CD4-positive, alpha-beta T cell treated with Interleukin-10 for 1 hour (primary cell): ENCODE measurements around the gene BCAR3.
"Not testable (repeated sequence)": the region's sequence is repeated elsewhere in the genome, so short reads cannot be mapped to it uniquely, and the experiment has no call there.

Source experiments
- DNase-seq: peaks from one replicate; pipeline ENCODE4 v3.0.0-alpha.2; 2020

The BCAR3 gene

DNA sequence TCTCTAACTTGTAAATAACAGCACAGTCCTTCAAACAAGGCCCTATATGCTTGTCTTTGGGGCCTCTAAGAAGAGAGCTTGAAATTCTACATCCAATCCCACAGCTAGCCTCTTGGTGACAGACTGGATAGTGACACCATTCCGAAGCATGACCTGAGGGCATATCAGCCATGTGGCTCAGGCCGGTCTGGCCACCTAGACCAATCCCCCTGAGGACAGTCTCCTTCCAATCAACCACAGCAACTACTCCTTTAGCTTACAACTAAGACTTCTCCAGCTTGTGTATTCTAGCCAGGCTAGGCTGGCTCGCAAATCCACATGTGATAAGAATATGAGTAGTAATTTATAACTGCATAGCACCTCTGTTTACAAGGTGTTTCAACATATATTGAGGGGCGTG lies 14.0 kb downstream of the BCAR3 start:
- no peak for DNase-seq

- no peak for DNase-seq
Measured at GRCh38 chr1:93666613-93667384, 14.8 kb downstream of the BCAR3 start.

GRCh38 chr1:93665015-93665414 lies 16.6 kb downstream of the BCAR3 start:
- DNase-seq: no peak

GRCh38 chr1:93663208-93663614 lies 18.4 kb downstream of the BCAR3 start:
- no peak for DNase-seq

GRCh38 chr1:93662481-93663207 lies 19.0 kb downstream of the BCAR3 start:
- no peak for DNase-seq

DNA sequence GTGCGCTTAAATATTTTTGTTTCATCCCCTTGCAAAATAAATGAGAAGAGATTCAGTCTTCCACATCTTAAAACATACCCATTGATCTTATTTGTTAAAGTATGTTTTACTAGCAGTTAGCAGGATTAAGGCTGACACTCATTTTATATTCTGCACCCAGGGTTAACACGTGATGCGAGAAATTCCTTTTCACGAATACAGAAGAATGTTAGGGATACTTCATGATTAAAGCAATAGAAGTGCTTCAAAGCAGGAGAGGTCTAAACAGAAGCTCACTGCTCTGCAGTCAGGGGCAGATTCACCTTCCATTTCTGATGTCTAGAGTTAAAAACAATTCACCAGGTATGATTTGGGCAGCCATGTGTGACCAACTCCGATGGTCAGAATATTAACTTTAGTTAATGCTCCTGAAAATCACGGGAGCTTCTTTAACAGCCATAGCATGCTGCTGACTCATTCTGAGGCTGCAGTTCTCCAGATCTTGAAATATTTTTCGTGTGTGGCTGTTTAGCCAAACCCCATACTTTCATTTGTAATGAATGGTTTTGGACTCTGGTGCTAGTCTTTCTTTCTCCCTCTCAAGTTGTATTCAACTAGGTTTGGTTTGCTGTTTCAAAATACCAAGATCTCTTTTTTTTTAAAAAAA lies 19.7 kb downstream of the BCAR3 start:
- no peak for DNase-seq

- not testable (repeated sequence) for DNase-seq
Measured at GRCh38 chr1:93661341-93661740, 20.3 kb downstream of the BCAR3 start.

- no peak for DNase-seq
Measured at GRCh38 chr1:93659822-93660503, 21.7 kb downstream of the BCAR3 start.

DNA sequence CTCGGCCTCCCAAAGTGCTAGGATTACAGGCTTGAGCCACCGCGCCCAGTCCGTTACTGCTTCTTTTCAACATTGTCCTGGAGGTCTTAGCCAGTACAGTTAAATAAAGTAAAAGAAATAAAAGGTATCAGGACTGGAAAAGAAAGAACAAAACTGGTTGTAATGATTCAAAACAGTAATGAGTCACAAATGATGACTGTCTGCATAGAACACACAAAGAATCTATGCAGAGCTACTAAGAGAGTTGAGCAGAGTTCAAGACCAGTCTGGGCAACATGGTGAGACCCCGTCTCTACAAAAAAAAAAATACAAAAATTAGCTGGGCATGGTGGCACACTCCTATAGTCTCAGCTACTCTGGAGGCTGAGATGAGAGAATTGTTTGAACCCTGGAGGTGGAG lies 23.4 kb downstream of the BCAR3 start:
- DNase-seq: no peak

DNA sequence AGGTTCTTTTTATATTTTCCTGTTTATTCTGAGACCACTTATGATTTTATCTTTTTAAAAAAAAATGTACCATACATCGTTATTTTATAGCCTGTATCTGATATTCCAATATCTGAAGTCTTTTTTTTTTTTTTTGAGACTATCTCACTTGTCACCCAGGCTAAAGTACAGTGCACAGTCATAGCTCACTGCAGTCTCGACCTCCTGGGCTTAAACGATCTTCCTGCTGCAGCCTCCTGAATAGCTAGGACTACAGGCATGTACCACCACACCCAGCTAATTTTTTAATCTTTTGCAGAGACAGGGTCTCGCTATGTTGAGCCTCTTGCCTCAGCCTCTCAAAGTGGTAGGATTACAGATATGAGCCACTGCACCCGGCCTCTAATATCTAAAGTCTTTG lies 25.1 kb downstream of the BCAR3 start:
- no peak for DNase-seq

DNA sequence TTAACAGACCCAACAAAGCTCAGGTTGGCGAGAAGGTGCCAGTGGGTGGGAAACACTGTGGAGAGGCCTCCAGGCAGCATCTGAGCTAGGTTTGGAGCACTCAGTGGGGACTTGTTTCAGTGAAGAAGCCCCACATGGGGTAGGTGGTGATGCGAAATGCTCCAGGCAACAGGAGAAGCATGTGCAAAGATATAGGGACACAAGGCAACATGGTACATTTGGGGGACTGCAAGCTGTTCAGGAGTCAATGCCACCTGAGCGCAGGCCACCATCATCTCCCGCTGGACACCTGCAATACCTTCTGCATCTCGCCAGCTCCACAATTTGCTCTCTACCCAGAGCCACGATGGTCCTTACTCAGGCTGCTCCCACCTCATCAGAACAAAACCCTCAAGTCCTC lies 28.0 kb downstream of the BCAR3 start:
- no peak for DNase-seq

DNA sequence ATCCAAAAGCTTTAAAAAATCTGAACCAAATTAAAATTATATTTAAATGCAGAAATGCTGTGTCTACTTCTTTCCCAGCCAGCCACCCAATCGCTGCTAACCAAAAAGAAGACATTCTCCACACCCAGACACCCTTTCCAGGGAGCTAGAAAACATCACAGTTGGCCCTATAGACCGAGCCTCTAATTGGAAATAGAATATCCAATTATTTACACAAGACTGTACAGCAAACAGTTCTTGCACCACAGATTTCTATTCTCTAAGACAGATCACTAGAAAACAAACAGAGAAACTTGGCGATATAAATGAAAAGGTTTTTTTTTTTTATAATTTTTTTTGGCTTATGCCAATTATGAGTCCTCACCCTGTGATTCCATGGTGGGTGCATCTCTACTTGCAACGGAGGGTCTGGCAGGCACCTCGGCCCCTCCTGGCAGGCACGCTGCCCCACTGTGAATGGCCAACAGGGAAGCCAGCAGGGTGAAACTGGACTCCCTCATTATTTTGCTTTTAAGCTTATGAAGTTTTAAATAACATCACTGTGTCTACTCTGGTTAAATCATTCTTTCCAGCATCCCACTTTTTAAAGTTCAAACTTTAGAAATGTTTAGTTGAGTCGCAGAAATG lies 29.2 kb downstream of the BCAR3 start:
- DNase-seq: no peak

DNA sequence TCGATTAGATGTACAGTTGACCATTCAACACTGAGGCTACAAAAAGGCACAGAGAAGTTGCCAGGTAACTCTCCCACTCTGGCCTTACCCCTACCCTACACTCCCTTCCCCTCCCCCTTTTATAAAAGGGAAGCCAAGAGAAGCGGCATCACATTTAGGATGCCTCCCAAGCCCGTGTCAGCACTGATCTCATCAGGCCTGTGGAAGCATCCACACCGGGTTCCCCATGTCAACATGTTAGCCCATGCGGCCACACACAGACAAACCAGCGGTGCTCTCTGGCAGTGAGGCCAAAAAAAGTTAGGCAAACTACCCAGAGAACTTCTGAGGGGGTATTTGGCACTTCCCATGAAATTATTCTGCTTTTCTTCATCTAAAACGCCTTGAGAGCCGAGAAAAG lies 29.9 kb downstream of the BCAR3 start:
- no peak for DNase-seq

- not testable (repeated sequence) for DNase-seq
Measured at GRCh38 chr1:93650159-93650558, 31.5 kb downstream of the BCAR3 start.

GRCh38 chr1:93649231-93649630 lies 32.4 kb downstream of the BCAR3 start:
- DNase-seq: no peak

GRCh38 chr1:93648656-93649055 lies 33.0 kb downstream of the BCAR3 start:
- no peak for DNase-seq

DNA sequence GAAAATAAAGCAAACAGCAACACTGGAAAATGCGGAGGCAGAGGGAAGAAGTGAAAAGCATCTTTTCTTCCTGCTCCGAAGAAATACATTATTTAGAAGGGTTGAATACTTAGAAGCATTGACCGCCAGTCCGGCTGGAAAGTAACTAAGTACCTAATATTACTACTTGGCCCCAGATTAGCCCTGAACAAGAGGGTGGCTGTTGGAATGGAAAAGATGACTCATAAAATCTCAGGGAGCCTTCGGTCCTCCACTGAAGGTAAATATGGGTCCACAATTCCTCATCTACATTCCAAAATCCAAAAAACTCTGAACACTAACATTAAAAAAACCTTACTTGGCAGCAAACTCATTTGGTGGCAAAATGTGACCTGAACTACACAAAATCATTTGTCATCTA lies 40.1 kb downstream of the BCAR3 start:
- DNase-seq: no peak

GRCh38 chr1:93640656-93641440 lies 40.8 kb downstream of the BCAR3 start:
- DNase-seq: no peak

DNA sequence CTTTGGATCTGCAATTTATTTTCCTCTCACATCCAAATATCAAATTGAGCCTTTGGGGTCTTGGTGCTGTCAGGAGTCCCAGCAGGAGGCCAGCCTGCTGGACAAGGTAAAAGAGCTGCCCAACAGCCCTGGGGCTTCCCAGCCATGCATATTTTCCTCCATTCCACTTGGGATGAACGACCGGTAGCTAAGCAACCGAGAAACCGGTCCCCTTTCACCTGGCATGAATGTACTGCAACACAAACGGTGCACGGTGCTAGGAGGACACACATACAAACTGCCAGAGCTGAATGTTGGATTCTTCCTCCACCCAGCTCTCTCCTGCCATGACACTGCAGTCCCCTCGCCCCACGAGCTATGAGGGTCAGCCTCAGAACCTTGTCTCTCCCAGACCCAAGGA lies 42.7 kb downstream of the BCAR3 start:
- no peak for DNase-seq

DNA sequence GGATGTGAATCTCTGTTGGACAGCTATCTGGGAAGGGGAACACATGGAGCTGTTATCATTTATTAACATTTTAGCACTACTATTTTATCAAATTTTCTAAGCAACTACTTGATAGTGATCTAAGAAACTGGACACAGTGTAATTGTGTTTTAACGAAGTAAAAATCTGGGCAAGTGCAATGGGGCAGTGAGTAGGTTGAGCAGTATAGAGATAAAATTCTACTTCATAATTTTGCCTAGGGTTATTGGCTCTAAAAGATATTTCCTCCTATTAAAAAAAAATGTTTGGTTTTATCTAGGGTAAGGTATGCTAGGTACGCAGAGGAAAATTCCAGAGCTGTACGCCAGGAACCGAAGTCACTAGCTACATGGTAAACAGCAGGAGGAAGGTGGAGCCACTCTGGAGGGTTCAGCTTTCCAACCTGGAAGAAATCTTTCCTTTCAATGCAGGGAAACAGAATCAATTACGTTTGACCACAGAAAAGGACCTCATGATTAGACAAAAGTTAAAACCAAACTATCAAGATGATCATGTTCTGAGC lies 43.3 kb downstream of the BCAR3 start:
- DNase-seq: no peak

DNA sequence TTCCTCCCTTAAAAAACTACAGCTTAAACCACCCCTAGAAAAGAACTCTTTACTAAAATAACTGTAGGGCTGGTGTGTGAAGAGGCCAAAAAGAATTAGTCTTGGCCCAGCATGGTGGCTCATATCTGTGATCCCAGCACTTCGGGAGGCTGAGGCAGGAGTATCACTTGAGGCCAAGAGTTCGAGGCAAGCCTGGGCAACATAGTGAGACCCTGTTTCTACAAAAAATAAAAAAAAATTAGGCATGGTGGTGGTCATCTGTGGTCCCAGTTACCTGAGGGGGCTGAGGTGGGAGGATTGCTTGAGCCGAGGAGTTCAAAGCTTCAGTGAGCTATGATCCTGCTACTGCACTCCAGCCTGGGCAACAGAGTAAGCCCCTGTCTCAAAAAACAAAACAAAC lies 44.9 kb downstream of the BCAR3 start:
- no peak for DNase-seq
